H9 (cell line): ENCODE results near the gene MARK2. TPM values are rescaled to one million over a fixed set of nuclear protein-coding genes. Genes with fewer than 3 reads are reported as not detected.
A peak's percentile ranks its signal among the peaks of the same experiment; 100 is the strongest.

Source experiments
- DNase-seq: peaks from one replicate; pipeline ENCODE4 v3.0.0-alpha.2; 2017
- H2AFZ ChIP-seq: one replicate; pipeline ENCODE4 v1.6.1; 2013; ENCODE audit warnings: mild to moderate bottlenecking, low read length, control low read depth, moderate library complexity
- H2AK5ac ChIP-seq: 2 replicates; pipeline ENCODE4 v1.6.1; 2013; ENCODE audit warnings: low read length, control low read depth, mixed read lengths; ENCODE audit not compliant: insufficient read length
- H2BK120ac ChIP-seq: one replicate; pipeline ENCODE4 v1.6.1; 2013; ENCODE audit warnings: low read depth, mild to moderate bottlenecking, low read length, control low read depth, inconsistent platforms; ENCODE audit not compliant: poor library complexity, severe bottlenecking
- H2BK12ac ChIP-seq: 2 replicates; pipeline ENCODE4 v1.6.1; 2013; ENCODE audit warnings: low read length, control low read depth, mixed read lengths, low read depth; ENCODE audit not compliant: insufficient read length
- H2BK15ac ChIP-seq: 2 replicates; pipeline ENCODE4 v1.6.1; 2013; ENCODE audit warnings: low read depth, low read length, control low read depth
- H2BK20ac ChIP-seq: one replicate; pipeline ENCODE4 v1.6.1; 2013; ENCODE audit warnings: low read depth, mild to moderate bottlenecking, low read length, control low read depth, inconsistent platforms; ENCODE audit not compliant: poor library complexity, severe bottlenecking
- H2BK5ac ChIP-seq: 2 replicates; pipeline ENCODE4 v1.6.1; 2013; ENCODE audit warnings: low read length, control low read depth, mixed read lengths; ENCODE audit not compliant: insufficient read length
- H3K14ac ChIP-seq: 2 replicates; pipeline ENCODE4 v1.6.1; 2013; ENCODE audit warnings: low read length, control low read depth; ENCODE audit not compliant: insufficient read depth
- H3K18ac ChIP-seq: 2 replicates; pipeline ENCODE4 v1.6.1; 2013; ENCODE audit warnings: low read depth, mild to moderate bottlenecking, mixed read lengths, low read length, control low read depth; ENCODE audit not compliant: insufficient read length
- H3K23ac ChIP-seq: 2 replicates; pipeline ENCODE4 v1.6.1; 2013; ENCODE audit warnings: low read length, control low read depth, mixed read lengths, low read depth; ENCODE audit not compliant: insufficient read length
- H3K23me2 ChIP-seq: 2 replicates; pipeline ENCODE4 v1.6.1; 2013; ENCODE audit warnings: low read depth, mild to moderate bottlenecking, mixed read lengths, low read length, control low read depth; ENCODE audit not compliant: insufficient read length, poor library complexity, severe bottlenecking
- H3K27ac ChIP-seq: 2 replicates; pipeline ENCODE4 v1.5.1; 2013; ENCODE audit warnings: low read length, control low read depth, mixed read lengths, low read depth; ENCODE audit not compliant: insufficient read length
- H3K27me3 ChIP-seq: 2 replicates; pipeline ENCODE4 v1.6.1; 2013; ENCODE audit warnings: low read length, control low read depth, inconsistent platforms; ENCODE audit not compliant: insufficient read depth
- H3K4ac ChIP-seq: 2 replicates; pipeline ENCODE4 v1.6.1; 2013; ENCODE audit warnings: low read depth, mild to moderate bottlenecking, control low read depth, inconsistent platforms, low read length, moderate library complexity
- H3K4me1 ChIP-seq: 2 replicates; pipeline ENCODE4 v1.6.1; 2013; ENCODE audit warnings: low read length, control low read depth, inconsistent platforms; ENCODE audit not compliant: insufficient read depth
- H3K4me2 ChIP-seq: 2 replicates; pipeline ENCODE4 v1.6.1; 2013; ENCODE audit warnings: low read length, control low read depth, mixed read lengths; ENCODE audit not compliant: insufficient read length, insufficient read depth
- H3K56ac ChIP-seq: 2 replicates; pipeline ENCODE4 v1.6.1; 2013; ENCODE audit warnings: low read depth, mild to moderate bottlenecking, mixed read lengths, low read length, control low read depth; ENCODE audit not compliant: insufficient read length
- H3K79me1 ChIP-seq: 2 replicates; pipeline ENCODE4 v1.6.1; 2013; ENCODE audit warnings: low read depth, mild to moderate bottlenecking, moderate library complexity, low read length, control low read depth, inconsistent platforms; ENCODE audit not compliant: insufficient read depth, poor library complexity, severe bottlenecking
- H3K79me2 ChIP-seq: 2 replicates; pipeline ENCODE4 v1.6.1; 2013; ENCODE audit warnings: low read length, control low read depth, inconsistent platforms; ENCODE audit not compliant: insufficient read depth
- H3K9ac ChIP-seq: 2 replicates; pipeline ENCODE4 v1.6.1; 2013; ENCODE audit warnings: low read length, control low read depth, mixed read lengths; ENCODE audit not compliant: insufficient read length; ENCODE audit errors: extremely low read depth
- H3K9me3 ChIP-seq: one replicate; pipeline ENCODE4 v1.6.1; 2013; ENCODE audit warnings: low read depth, low read length, inconsistent platforms; ENCODE audit not compliant: control insufficient read depth
- H3T11ph ChIP-seq: one replicate; pipeline ENCODE4 v1.6.1; 2013; ENCODE audit warnings: mild to moderate bottlenecking, low read length, control low read depth, inconsistent platforms
- H4K20me1 ChIP-seq: one replicate; pipeline ENCODE4 v1.6.1; 2013; ENCODE audit not compliant: control insufficient read depth, insufficient read length, insufficient read depth
- H4K5ac ChIP-seq: 2 replicates; pipeline ENCODE4 v1.6.1; 2013; ENCODE audit warnings: low read depth, mild to moderate bottlenecking, mixed read lengths, low read length, control low read depth; ENCODE audit not compliant: insufficient read length
- H4K8ac ChIP-seq: replicated peaks from 2 replicates; pipeline ENCODE4 v1.6.1; 2013; ENCODE audit warnings: low read length, control low read depth, mixed read lengths, low read depth; ENCODE audit not compliant: insufficient read length
- H4K91ac ChIP-seq: 2 replicates; pipeline ENCODE4 v1.6.1; 2013; ENCODE audit warnings: low read depth, mild to moderate bottlenecking, moderate library complexity, mixed read lengths, low read length, control low read depth; ENCODE audit not compliant: insufficient read length
- H3K27ac Mint-ChIP-seq, 3 experiments: 2 replicates in 2 of 3; 3 replicates in 1 of 3; pipeline ENCODE4 v1.8.0; 2020 to 2021; ENCODE audit warnings: mixed read lengths in 3 of 3, mild to moderate bottlenecking in 1 of 3, moderate library complexity in 1 of 3
- H3K27me3 Mint-ChIP-seq: 2 replicates; pipeline ENCODE4 v1.8.0; 2021; ENCODE audit warnings: low read depth, mild to moderate bottlenecking, moderate library complexity, mixed read lengths
- H3K36me3 Mint-ChIP-seq, 3 experiments: 2 replicates in 2 of 3; 3 replicates in 1 of 3; pipeline ENCODE4 v1.8.0; 2020 to 2021; ENCODE audit warnings: low read depth in 3 of 3, mixed read lengths in 3 of 3; ENCODE audit not compliant: insufficient read depth in 1 of 3
- H3K4me1 Mint-ChIP-seq, 2 experiments: 2 replicates each; pipeline ENCODE4 v1.8.0; 2020; ENCODE audit warnings: mixed read lengths in 2 of 2
- H3K4me3 Mint-ChIP-seq, 2 experiments: 2 replicates in 1 of 2; 3 replicates in 1 of 2; pipeline ENCODE4 v1.8.0; 2020 to 2021; ENCODE audit warnings: mild to moderate bottlenecking in 2 of 2, mixed read lengths in 2 of 2, moderate library complexity in 1 of 2
- H3K9me3 Mint-ChIP-seq, 2 experiments: 2 replicates in 1 of 2; 3 replicates in 1 of 2; pipeline ENCODE4 v1.8.0; 2020; ENCODE audit warnings: mild to moderate bottlenecking in 2 of 2, mixed read lengths in 2 of 2, moderate library complexity in 1 of 2
- CTCF ChIP-seq: fragments of 200-600 bp; sonication (generic); conservative IDR thresholded peaks from 3 replicates; pipeline ENCODE4 v1.8.0; 2021; ENCODE audit warnings: antibody characterized with exemption, mild to moderate bottlenecking
- WGBS: extraction: QIAGEN DNeasy Blood & Tissue Kit; methylation state at CpG from one replicate; pipeline ENCODE4 v1.1.7; 2013; ENCODE audit warnings: missing lambda C conversion rate, low lambda C conversion rate, mixed read lengths; ENCODE audit not compliant: insufficient read length; ENCODE audit errors: extremely low coverage; 5-methylcytosine and 5-hydroxymethylcytosine counted together
- total RNA-seq: library from RNA; stranded (reverse); gene quantifications from 2 replicates; pipeline ENCODE4 v1.2.1, GENCODE V29; 2021

The MARK2 gene
- total RNA-seq, 1 experiment from 2014 or later: 45.7 TPM

- Histone ChIP-seq H3K27me3 (no peaks in the 10 kb centered on the region), H4K91ac (no peak overlapping the region), H3K9ac (no peak overlapping the region), H3T11ph (no peak overlapping the region), H2BK12ac (no peak overlapping the region), H3K4me2 (no peak overlapping the region), H3K79me2 (peaks cover 17% of the 10 kb centered on the region; the same call in 1 of the 2 replicates), H3K56ac (no peak overlapping the region), H4K20me1 (no peaks in the 10 kb centered on the region), H3K4me1 (peaks cover 12% of the 10 kb centered on the region; the same call in 1 of the 2 replicates), H2BK15ac (no peak overlapping the region), H4K5ac (no peak overlapping the region), H3K23me2 (no peaks in the 10 kb centered on the region), H3K23ac (no peak overlapping the region), H2BK120ac (no peak overlapping the region), H3K14ac (no peak overlapping the region), H2AK5ac (no peak overlapping the region), H2BK5ac (no peak overlapping the region), H2BK20ac (no peak overlapping the region), H4K8ac (no peak overlapping the region), H3K18ac (no peak overlapping the region), H3K79me1 (peaks cover 13% of the 10 kb centered on the region), H2AFZ (no peak overlapping the region), H3K4ac (no peak overlapping the region), H3K9me3 (no peaks in the 10 kb centered on the region), H3K27ac (no peak overlapping the region)
- WGBS: no CpG with 5 or more reads among the region's 14 CpGs
- no peak for TF ChIP-seq CTCF
- peaks cover 0 to 3% (median 3%) of the 10 kb centered on the region in 3 experiments; a peak in 4 of 7 replicates for H3K36me3 Mint-ChIP-seq
- H3K27me3 Mint-ChIP-seq: no peaks in the 10 kb centered on the region
- H3K4me1 Mint-ChIP-seq: peaks cover 58 to 62% of the 10 kb centered on the region in 2 experiments
- H3K9me3 Mint-ChIP-seq: no peaks in the 10 kb centered on the region
- peak overlapping the region in 2 of 3 experiments; percentile 79 to 86; a peak in 4 of 7 replicates for H3K27ac Mint-ChIP-seq
- H3K4me3 Mint-ChIP-seq: no peak overlapping the region
- DNase-seq: no peak
Measured at GRCh38 chr11:63870351-63871140, 31.6 kb downstream of the MARK2 start.
